ENCODE data around the gene STK25.

Gene STK25

GRCh38 chr2:241492174-241492565 is 16.2 kb downstream of the STK25 start:
- DNase-seq: no peak

- DNase-seq: no peak
These were observed 16.7 kb downstream of the STK25 start for GRCh38 chr2:241491549-241492173.

GRCh38 chr2:241490825-241491506 is 17.4 kb downstream of the STK25 start:
- no peak for DNase-seq

- DNase-seq: no peak
These were observed 18.4 kb downstream of the STK25 start for GRCh38 chr2:241489733-241490680.

- DNase-seq: no peak
These were observed 19.3 kb downstream of the STK25 start for GRCh38 chr2:241489088-241489487.

- DNase-seq: peak; percentile 8
These were observed 23.0 kb downstream of the STK25 start for GRCh38 chr2:241485172-241485911.

- no peak for DNase-seq
These were observed 25.1 kb downstream of the STK25 start for GRCh38 chr2:241483305-241483704.

- DNase-seq: no peak
These were observed 26.0 kb downstream of the STK25 start for GRCh38 chr2:241482126-241482955.

- peak; percentile 12 for DNase-seq
These were observed 26.7 kb downstream of the STK25 start for GRCh38 chr2:241481687-241482086.

GRCh38 chr2:241479026-241479898 is 29.1 kb downstream of the STK25 start:
- no peak for DNase-seq

- no peak for DNase-seq
These were observed 30.2 kb downstream of the STK25 start for GRCh38 chr2:241478166-241478565.

GRCh38 chr2:241475267-241475666 is 33.1 kb downstream of the STK25 start:
- DNase-seq: peak; percentile 13

- no peak for DNase-seq
These were observed 35.0 kb downstream of the STK25 start for GRCh38 chr2:241473399-241473798.

- DNase-seq: no peak
These were observed 38.6 kb downstream of the STK25 start for GRCh38 chr2:241469746-241470145.

- no peak for DNase-seq
These were observed 40.0 kb downstream of the STK25 start for GRCh38 chr2:241468476-241468781.

- no peak for DNase-seq
These were observed 40.5 kb downstream of the STK25 start for GRCh38 chr2:241467777-241468475.

GRCh38 chr2:241466230-241466629 is 42.2 kb downstream of the STK25 start:
- DNase-seq: no peak

- no peak for DNase-seq
These were observed 42.8 kb downstream of the STK25 start for GRCh38 chr2:241465543-241465942.

GRCh38 chr2:241463276-241464135 is 44.9 kb downstream of the STK25 start:
- DNase-seq: no peak

All from left hindlimb (tissue), 1 donor.